A673 (cell line): Measurements from ENCODE around the gene RNF10. TPM values are rescaled to one million over a fixed set of nuclear protein-coding genes. Genes with fewer than 3 reads are reported as not detected.
A peak's percentile ranks its signal among the peaks of the same experiment; 100 is the strongest.

Source experiments
- BruUV-seq: library from RNA; stranded (reverse); fragments of 400-500 nt; replicated peaks from 2 replicates; lab custom pipeline; 2021; lab: Mats Ljungman, UMichigan
- CTCF ChIA-PET: fragments of 300-600 bp; sonication (Branson Sonifier 250); formaldehyde crosslinking; loops from one replicate; lab custom pipeline; 2022; ENCODE audit warnings: antibody characterized with exemption; lab: Charles Lee
- POLR2A ChIA-PET: fragments of 300-600 bp; sonication (Branson Sonifier 250); formaldehyde crosslinking; loops from one replicate; lab custom pipeline; 2022; ENCODE audit warnings: antibody characterized with exemption; ENCODE audit not compliant: low non-redundant PET; lab: Charles Lee
- DNase-seq: peaks from one replicate; pipeline ENCODE4 v3.0.0-alpha.2; 2015; ENCODE audit warnings: low spot score
- H3K27ac ChIP-seq: fragments of 200-600 bp; sonication (generic); 2 replicates; pipeline ENCODE4 v1.5.1; 2016; ENCODE audit warnings: mixed run types, low read depth, mild to moderate bottlenecking, mixed read lengths, antibody characterized with exemption, low read length; ENCODE audit not compliant: poor library complexity, severe bottlenecking
- H3K27me3 ChIP-seq: fragments of 200-600 bp; sonication (generic); replicated peaks from 2 replicates; pipeline ENCODE4 v1.6.1; 2017; ENCODE audit warnings: mixed run types, low read depth, mild to moderate bottlenecking, mixed read lengths, antibody characterized with exemption, low read length; ENCODE audit not compliant: insufficient read depth, poor library complexity
- H3K36me3 ChIP-seq: fragments of 200-600 bp; sonication (generic); 2 replicates; pipeline ENCODE4 v1.6.1; 2016; ENCODE audit warnings: mixed run types, mild to moderate bottlenecking, mixed read lengths, antibody characterized with exemption, low read length; ENCODE audit not compliant: insufficient read depth, poor library complexity, severe bottlenecking
- H3K4me1 ChIP-seq: fragments of 200-600 bp; sonication (generic); 2 replicates; pipeline ENCODE4 v1.6.1; 2017; ENCODE audit warnings: mixed run types, mild to moderate bottlenecking, mixed read lengths, antibody characterized with exemption, low read length; ENCODE audit not compliant: insufficient read depth, poor library complexity, severe bottlenecking
- H3K4me3 ChIP-seq: fragments of 200-600 bp; sonication (generic); 2 replicates; pipeline ENCODE4 v1.5.1; 2016; ENCODE audit warnings: low read depth, mixed run types, mild to moderate bottlenecking, mixed read lengths, low read length; ENCODE audit not compliant: poor library complexity, severe bottlenecking
- H3K9me3 ChIP-seq: fragments of 200-600 bp; sonication (generic); 2 replicates; pipeline ENCODE4 v1.6.1; 2016; ENCODE audit warnings: mixed run types, low read depth, mild to moderate bottlenecking, mixed read lengths, antibody characterized with exemption, low read length; ENCODE audit not compliant: poor library complexity, severe bottlenecking
- CTCF ChIP-seq: fragments of 300-800, 200-600 bp; sonication (generic); conservative IDR thresholded peaks from 2 replicates; pipeline ENCODE4 v1.5.1; 2017; ENCODE audit warnings: low read depth, mild to moderate bottlenecking, antibody characterized with exemption, low read length, moderate library complexity, mixed read lengths
- EZH2 ChIP-seq: fragments of 200-600 bp; sonication (generic); IDR thresholded peaks from 2 replicates; pipeline ENCODE4 v1.6.1; 2017; ENCODE audit warnings: borderline replicate concordance, low read depth, mild to moderate bottlenecking, mixed read lengths, antibody characterized with exemption, low read length; ENCODE audit not compliant: poor library complexity, severe bottlenecking
- intact Hi-C: fragments of 100-400 bp; cut with micrococcal nuclease; formaldehyde crosslinking; loops from one replicate; pipeline ENCODE4 v1.10.0; 2022; ENCODE audit not compliant: unreplicated experiment
- total RNA-seq: library from RNA; stranded (reverse); gene quantifications from 2 replicates; pipeline ENCODE4 v1.2.3, GENCODE V29; 2021

RNF10 gene
- total RNA-seq, 1 experiment from 2014 or later: 240 TPM

GRCh38 chr12:120618954-120619615, 84.9 kb downstream of the RNF10 start:
- no peak for DNase-seq
- no peak overlapping the region for H3K4me3 ChIP-seq
- no peaks in the 10 kb centered on the region for H3K4me1 ChIP-seq
- TF ChIP-seq CTCF: no peak
- TF ChIP-seq EZH2: no peak
- intact Hi-C loops: no loop called here
- POLR2A ChIA-PET: no interaction called here
- no peaks in the 10 kb centered on the region for H3K9me3 ChIP-seq
- no peak overlapping the region for H3K27ac ChIP-seq
- no peaks in the 10 kb centered on the region for H3K36me3 ChIP-seq
- CTCF ChIA-PET: no interaction called here
- BruUV-seq: no TSS peak
- no peaks in the 10 kb centered on the region for H3K27me3 ChIP-seq

GRCh38 chr12:120620624-120621023, 86.5 kb downstream of the RNF10 start:
- Histone ChIP-seq H3K27ac (no peak overlapping the region), H3K27me3 (no peaks in the 10 kb centered on the region), H3K4me3 (no peak overlapping the region), H3K4me1 (no peaks in the 10 kb centered on the region), H3K36me3 (no peaks in the 10 kb centered on the region), H3K9me3 (no peaks in the 10 kb centered on the region)
- no peak for DNase-seq
- ChIA-PET POLR2A (no interaction called here), CTCF (interaction anchor here (0.5 kb wide), 1 partner anchor 28 kb away, joined by 3 read pairs; no protein-coding TSS in a partner anchor)
- intact Hi-C loops: no loop called here
- no TSS peak for BruUV-seq
- TF ChIP-seq CTCF (no peak), EZH2 (no peak)

- BruUV-seq: no TSS peak
Measured at GRCh38 chr12:120625557-120626419, 91.6 kb downstream of the RNF10 start.

More at GRCh38 chr12:120625557-120626419, 91.6 kb downstream of the RNF10 start:
- POLR2A ChIA-PET: no interaction called here
- intact Hi-C loops: no loop called here
- Histone ChIP-seq H3K4me3 (no peak overlapping the region), H3K36me3 (no peaks in the 10 kb centered on the region), H3K27me3 (no peaks in the 10 kb centered on the region), H3K4me1 (no peaks in the 10 kb centered on the region), H3K27ac (no peak overlapping the region), H3K9me3 (no peaks in the 10 kb centered on the region)
- CTCF ChIA-PET: interaction anchor here (0.6 to 0.7 kb wide), 3 partner anchors 21 to 419 kb away, joined by 4 to 11 read pairs (median 7); no protein-coding TSS in a partner anchor
- no peak for TF ChIP-seq EZH2
- peak; percentile 50 for TF ChIP-seq CTCF
- DNase-seq: peak; percentile 24

Other genes starting within 250 kb of the RNF10 start
- 2,640 and 2,668 TPM in 2 replicates for gene RNU4-2, start 242.5 kb upstream of the RNF10 start, total RNA-seq
- gene RNU4-1, start 241.1 kb upstream of the RNF10 start, total RNA-seq: 1,130 and 1,293 TPM in 2 replicates
- gene SIRT4, start 232.0 kb upstream of the RNF10 start, total RNA-seq: 3.7 and 4.8 TPM in 2 replicates
- gene PLA2G1B, start 206.6 kb upstream of the RNF10 start, total RNA-seq: not detected in 2 replicates
- gene MSI1, start 165.2 kb upstream of the RNF10 start, total RNA-seq: 3.6 and 8.8 TPM in 2 replicates
- 435 and 460 TPM in 2 replicates for gene COX6A1, start 96.2 kb upstream of the RNF10 start, total RNA-seq
- gene TRIAP1, start 88.0 kb upstream of the RNF10 start, total RNA-seq: 29.4 and 36.4 TPM in 2 replicates
- 40.2 and 42.4 TPM in 2 replicates for gene GATC, start 87.9 kb upstream of the RNF10 start, total RNA-seq
- 308 and 328 TPM in 2 replicates for gene SRSF9, start 64.6 kb upstream of the RNF10 start, total RNA-seq
- 546 and 617 TPM in 2 replicates for gene DYNLL1, start 38.2 kb upstream of the RNF10 start, total RNA-seq
- 36.5 and 40.4 TPM in 2 replicates for gene COQ5, start 5.2 kb upstream of the RNF10 start, total RNA-seq
- 41.0 and 42.4 TPM in 2 replicates for gene POP5, start 47.0 kb downstream of the RNF10 start, total RNA-seq
- gene CABP1, start 106.3 kb downstream of the RNF10 start, total RNA-seq: 1.2 and 1.6 TPM in 2 replicates
- gene MLEC, start 152.8 kb downstream of the RNF10 start, total RNA-seq: 145 and 176 TPM in 2 replicates
- gene UNC119B, start 176.1 kb downstream of the RNF10 start, total RNA-seq: 48.0 and 50.4 TPM in 2 replicates
- 3.4 and 5.7 TPM in 2 replicates for gene ACADS, start 191.5 kb downstream of the RNF10 start, total RNA-seq